ENCODE measurements around the gene ANKS3. TPM values are rescaled to one million over a fixed set of nuclear protein-coding genes. Genes with fewer than 3 reads are reported as not detected.
A peak's percentile ranks its signal among the peaks of the same experiment; 100 is the strongest.

Gene ANKS3
- total and polyA plus RNA-seq, 2 donors (not counting 1 experiment from before 2014, with no cell fraction given): 26.5 to 31.9 TPM

DNA sequence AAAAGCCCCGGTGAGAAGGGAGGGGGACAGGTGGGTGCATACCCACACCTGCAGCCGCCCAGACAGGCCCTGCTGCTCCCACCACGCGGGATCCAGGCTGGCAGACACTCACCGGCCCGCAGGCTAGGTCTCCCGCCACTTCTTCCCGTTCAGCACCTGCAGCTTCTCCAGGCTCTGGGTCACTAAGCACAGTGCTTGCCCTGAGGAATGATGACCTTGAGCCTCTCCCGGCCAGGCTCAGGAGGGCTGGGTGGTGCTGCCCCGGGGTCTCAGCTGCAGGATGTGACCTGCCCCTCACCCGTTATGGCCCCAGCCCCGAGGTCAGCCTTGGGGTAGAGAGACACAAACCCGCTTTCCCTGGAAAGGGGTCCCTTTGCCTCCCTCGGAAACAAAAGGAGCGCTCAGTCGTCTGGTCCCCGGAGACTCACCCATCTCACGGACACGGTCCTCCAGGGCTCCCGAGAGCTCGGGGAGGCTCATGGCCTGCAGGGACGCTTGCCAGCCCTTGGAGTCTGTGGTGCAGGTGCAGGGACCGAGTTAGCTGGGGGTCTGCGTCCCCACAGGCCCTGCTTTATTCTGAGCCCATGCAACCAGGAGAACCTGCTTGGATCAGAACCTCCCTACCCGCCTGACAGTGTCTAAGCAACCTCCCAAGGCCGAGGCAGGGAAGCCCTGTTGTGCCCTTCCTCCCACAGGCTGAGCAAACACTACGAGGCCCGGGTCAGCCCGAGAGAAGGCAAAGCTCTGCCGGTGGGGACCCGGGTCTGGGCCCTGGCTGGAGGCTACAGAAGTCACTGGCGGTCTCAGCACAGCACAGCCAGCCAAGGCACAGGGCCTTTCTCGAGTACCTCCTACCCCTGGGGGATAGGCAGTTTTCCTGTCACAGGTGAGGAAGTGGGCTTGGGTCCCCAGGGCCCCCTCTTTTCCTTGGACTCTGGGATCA, 36.9 kb downstream of the ANKS3 start:
- H3K36me3 ChIP-seq (replicated peaks in 1 of 2; ENCODE audit: control extremely low read depth in 1 of 2, control insufficient read depth in 1 of 2, extremely low read depth in 1 of 2, insufficient read depth in 2 of 2, low read length in 1 of 2): peaks cover 0 to 43% of the 10 kb centered on the region in 2 experiments
- no peaks in the 10 kb centered on the region for H3K9me3 ChIP-seq (ENCODE audit: control extremely low read depth in 1 of 3, control insufficient read depth in 2 of 3, insufficient read depth in 1 of 3, low read length in 2 of 3)
- DNase-seq (peak; percentile 14), ATAC-seq (ENCODE audit: low read depth) (no peak)
- H3K4me3 ChIP-seq (ENCODE audit: control extremely low read depth in 1 of 5, extremely low read depth in 1 of 5, insufficient read depth in 1 of 5, low read depth in 2 of 5, low read length in 4 of 5): no peak overlapping the region
- Mint-ChIP-seq H3K27ac (peak overlapping the region; percentile 37), H3K9me3 (ENCODE audit: insufficient read depth) (no peaks in the 10 kb centered on the region), H3K4me3 (no peak overlapping the region), H3K27me3 (no peaks in the 10 kb centered on the region), H3K4me1 (peaks cover 19% of the 10 kb centered on the region)
- H4K20me1 ChIP-seq (ENCODE audit: control insufficient read depth, insufficient read depth, low read length, poor library complexity, severe bottlenecking): peaks cover 13% of the 10 kb centered on the region
- intact Hi-C loops (cut with micrococcal nuclease): no loop called here
- H2AFZ ChIP-seq (ENCODE audit: insufficient read depth, low read depth, low read length, poor library complexity, severe bottlenecking): no peak overlapping the region
- WGBS (ENCODE audit: insufficient coverage): 94% methylated on average over 33 of the region's 33 CpGs
- H3K9ac ChIP-seq (ENCODE audit: low read length): no peak overlapping the region
- H3K4me1 ChIP-seq (ENCODE audit: control insufficient read depth in 2 of 2, insufficient read depth in 2 of 2, low read length in 2 of 2): peaks cover 13 to 16% of the 10 kb centered on the region in 2 donors
- ChIA-PET POLR2A (no interaction called here), CTCF (no interaction called here)
- no peak overlapping the region for H3K4me2 ChIP-seq (replicated peaks; ENCODE audit: low read depth, low read length, poor library complexity, severe bottlenecking)
- TF ChIP-seq, protein P1, sequence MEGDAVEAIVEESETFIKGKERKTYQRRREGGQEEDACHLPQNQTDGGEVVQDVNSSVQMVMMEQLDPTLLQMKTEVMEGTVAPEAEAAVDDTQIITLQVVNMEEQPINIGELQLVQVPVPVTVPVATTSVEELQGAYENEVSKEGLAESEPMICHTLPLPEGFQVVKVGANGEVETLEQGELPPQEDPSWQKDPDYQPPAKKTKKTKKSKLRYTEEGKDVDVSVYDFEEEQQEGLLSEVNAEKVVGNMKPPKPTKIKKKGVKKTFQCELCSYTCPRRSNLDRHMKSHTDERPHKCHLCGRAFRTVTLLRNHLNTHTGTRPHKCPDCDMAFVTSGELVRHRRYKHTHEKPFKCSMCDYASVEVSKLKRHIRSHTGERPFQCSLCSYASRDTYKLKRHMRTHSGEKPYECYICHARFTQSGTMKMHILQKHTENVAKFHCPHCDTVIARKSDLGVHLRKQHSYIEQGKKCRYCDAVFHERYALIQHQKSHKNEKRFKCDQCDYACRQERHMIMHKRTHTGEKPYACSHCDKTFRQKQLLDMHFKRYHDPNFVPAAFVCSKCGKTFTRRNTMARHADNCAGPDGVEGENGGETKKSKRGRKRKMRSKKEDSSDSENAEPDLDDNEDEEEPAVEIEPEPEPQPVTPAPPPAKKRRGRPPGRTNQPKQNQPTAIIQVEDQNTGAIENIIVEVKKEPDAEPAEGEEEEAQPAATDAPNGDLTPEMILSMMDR (IDR thresholded peaks at IDR 0.05): no peak
- no peak for TF ChIP-seq EZH2 (IDR thresholded peaks at IDR 0.05; ENCODE audit: borderline replicate concordance, insufficient read depth, low read depth, low read length, poor library complexity, severe bottlenecking)
- no peak overlapping the region for H3K27ac ChIP-seq (ENCODE audit: low read length in 2 of 2)
- peaks cover 16% of the 10 kb centered on the region for H3K79me2 ChIP-seq (ENCODE audit: control insufficient read depth, insufficient read depth, low read length)
- H3K27me3 ChIP-seq (replicated peaks in 1 of 4; ENCODE audit: control extremely low read depth in 1 of 4, control insufficient read depth in 3 of 4, insufficient read depth in 4 of 4, low read length in 3 of 4): no peaks in the 10 kb centered on the region
